NCI-H2081 treated with DMSO at 0.1 percent for 48 hours (cell line): Measurements from ENCODE around the gene ZNF556.

Source experiments
- DNase-seq: peaks from one replicate; lab custom pipeline; 2025; lab: John Stamatoyannopoulos, UW

The ZNF556 gene

DNA sequence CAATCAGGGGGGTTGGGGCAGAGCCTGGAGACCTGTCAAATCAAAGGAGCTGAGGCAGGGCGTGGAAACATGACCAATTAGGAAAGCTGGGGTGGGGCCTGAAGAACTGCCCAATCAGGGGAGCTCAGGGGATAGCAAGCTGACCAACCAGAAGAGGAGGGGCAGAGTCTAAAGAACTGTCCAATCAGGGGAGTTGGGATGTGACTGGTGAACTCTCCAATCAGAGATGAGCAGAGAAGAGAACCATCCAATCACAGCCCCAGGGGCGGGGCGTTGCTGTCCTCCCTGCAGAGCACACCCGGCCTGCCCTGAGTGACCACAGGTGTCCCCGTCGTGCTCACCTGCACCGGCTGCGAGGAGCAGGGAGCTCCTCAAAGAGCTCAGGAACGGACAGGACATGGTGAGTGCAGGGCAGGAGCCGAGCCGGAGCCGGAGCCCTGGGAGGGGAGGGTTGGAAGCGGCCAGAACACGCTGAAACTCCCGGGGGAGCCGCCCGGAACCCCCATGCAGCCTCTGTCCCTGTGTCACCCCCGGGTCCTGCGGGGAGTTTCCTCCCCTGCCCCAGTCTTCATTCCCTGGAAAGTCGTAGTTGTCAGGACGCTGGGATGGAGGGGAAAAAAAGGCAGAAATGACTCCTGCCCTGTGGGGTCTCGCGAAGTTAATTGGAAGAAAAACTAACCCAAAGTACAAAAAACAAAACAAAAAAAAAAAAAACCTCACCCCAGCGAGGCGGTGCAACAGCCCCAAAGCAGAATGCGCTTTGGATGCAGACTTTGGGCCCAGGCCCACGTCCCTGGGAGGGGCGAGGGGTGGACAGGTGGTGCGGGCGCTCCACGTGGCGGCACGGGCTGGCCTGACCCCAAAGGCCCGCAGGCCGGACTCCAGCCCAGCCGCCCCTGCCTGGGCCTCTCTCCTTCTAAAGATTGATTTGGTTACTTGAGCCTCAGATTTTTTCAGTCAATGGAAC is at the start of gene ZNF556:
ZNF556 (plus strand) TSS at position 311 of the 967 bp plus-strand sequence; CDS start at position 398, 87 bp downstream.
- DNase-seq: no peak

GRCh38 chr19:2819540-2820111 is 47.5 kb upstream of the ZNF556 start, which contains the start of gene ZNF554:
Gene ZNF554, plus strand, starts transcription at chr19:2819868. Its CDS starts 204 bp downstream, at chr19:2820072.
- DNase-seq: peak; percentile 70

- no peak for DNase-seq
These were observed 46.9 kb upstream of the ZNF556 start for GRCh38 chr19:2820112-2820702.

DNA sequence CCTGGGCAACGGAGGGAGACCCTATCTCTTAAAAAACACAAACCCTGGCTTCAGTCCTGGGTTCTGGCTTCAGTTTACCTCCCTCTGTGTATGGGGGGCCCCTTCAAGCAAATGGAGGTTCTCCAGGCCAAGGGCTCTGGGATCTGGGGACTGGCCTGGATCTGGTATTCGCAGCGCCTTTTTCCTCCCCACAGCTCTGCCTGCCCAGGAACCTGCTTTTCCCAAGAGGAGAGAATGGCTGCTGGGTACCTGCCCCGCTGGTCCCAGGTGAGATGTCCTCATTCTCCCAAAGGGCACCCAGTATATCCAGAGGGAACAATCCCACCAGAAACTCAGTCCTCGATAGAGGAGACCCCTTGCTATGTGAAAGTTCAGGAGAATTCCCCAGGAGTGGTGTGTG is 44.3 kb upstream of the ZNF556 start:
- DNase-seq: no peak

GRCh38 chr19:2823646-2824045 is 43.5 kb upstream of the ZNF556 start:
- DNase-seq: no peak

DNA sequence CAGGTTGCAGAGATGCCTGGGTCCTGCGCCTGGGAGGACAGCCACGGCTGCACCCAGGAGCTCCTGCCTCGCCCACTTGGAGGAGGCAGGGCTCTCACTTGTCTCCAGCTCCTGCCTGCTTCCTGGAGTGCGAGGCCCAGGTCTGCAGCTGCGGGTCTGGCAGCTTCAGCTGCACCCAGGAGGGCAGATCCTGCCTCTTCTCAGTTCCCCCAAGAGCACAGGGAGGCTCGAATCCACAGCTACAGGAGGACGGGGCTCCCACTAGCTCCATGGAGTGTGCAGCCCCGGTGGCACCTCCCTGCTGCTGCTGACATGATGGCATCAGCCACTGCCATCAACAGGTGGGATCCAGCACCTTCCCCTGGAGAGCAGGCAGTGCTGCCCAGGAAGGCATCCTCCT is 43.0 kb upstream of the ZNF556 start:
- no peak for DNase-seq

DNA sequence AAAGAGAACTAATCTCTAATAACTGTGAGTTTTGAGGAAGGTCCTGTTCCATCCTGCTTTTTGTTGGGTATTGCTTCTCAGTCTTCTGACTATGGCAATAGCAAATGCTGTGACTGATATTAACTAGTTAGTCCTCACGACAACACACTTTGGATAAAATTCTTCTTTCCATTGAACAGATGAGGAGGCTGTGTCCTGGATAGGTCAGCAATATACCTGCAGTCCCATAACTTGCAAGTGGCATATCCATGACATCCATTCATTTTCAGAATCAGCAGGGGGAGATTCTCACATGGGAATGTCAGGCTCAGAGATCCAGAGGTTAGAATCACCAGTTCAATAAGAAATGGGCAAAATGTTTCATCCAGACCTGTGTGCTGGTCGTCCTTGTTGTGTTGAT is 40.1 kb upstream of the ZNF556 start:
- no peak for DNase-seq

GRCh38 chr19:2827840-2828489 is 39.2 kb upstream of the ZNF556 start:
- DNase-seq: no peak

- DNase-seq: no peak
These were observed 32.8 kb upstream of the ZNF556 start for GRCh38 chr19:2834294-2834871.

DNA sequence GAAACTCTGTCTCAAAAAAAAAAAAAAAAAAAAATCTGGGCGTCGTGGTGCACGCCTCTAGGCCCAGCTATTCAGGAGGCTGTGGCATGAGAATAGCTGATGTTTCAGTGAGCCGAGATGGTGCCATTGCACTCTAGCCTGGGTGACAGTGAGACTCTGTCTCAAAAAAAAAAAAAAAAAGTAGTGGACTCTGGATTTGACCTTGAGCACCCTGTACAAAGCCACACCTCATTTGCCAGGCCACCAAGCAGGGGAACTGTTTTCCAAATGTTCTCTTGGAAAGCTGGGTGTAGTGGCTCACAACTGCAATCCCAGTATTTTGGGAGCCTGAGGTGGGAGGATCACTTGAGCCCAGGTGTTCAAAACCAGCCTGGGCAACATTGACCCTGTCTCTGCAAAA is 29.7 kb upstream of the ZNF556 start:
- no peak for DNase-seq

GRCh38 chr19:2840794-2841791 is 26.0 kb upstream of the ZNF556 start, which contains the start of gene ZNF555:
Gene ZNF555, plus strand, starts transcription at chr19:2841475. Its CDS starts 98 bp downstream, at chr19:2841573.
- DNase-seq: peak; percentile 92

- DNase-seq: no peak
These were observed 25.1 kb upstream of the ZNF556 start for GRCh38 chr19:2841855-2842574.

DNA sequence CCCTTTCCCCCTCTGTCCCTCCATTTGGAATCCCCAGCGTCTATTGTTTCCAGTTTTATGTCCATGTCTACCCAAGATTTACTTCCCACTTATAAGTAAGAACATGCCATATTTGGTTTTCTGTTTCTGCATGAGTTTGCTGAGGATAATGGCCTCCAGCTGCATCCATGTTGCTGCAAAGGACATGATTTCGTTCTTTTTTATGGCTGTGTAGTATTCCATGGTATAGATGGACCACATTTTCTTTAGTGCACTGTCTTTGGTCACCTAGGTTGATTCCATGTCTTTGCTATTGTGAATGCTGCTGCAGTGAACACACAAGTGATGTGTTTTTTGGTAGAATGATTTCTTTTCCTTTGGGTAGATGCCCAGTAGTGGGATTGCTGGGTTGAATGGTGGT is 22.0 kb upstream of the ZNF556 start:
- DNase-seq: no peak

- no peak for DNase-seq
These were observed 20.8 kb upstream of the ZNF556 start for GRCh38 chr19:2846180-2846894.

DNA sequence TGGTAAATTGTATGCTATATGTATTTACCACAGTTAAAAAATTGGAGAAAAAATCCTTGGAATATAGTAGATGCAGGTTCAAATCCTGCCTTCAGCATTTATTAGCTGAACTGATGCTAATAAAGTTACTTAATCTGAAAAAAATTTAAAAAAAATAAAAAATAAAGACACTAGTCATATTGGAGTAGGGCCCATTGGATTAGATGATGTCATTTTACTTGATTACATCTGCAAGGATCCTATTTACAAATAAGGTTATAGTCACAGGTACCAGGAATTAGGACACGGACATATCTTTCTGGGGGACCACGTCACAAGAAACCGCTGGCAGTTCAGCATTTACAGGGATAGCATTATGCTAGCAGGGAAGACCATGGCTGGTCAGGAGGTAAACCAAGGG is 19.6 kb upstream of the ZNF556 start:
- no peak for DNase-seq

DNA sequence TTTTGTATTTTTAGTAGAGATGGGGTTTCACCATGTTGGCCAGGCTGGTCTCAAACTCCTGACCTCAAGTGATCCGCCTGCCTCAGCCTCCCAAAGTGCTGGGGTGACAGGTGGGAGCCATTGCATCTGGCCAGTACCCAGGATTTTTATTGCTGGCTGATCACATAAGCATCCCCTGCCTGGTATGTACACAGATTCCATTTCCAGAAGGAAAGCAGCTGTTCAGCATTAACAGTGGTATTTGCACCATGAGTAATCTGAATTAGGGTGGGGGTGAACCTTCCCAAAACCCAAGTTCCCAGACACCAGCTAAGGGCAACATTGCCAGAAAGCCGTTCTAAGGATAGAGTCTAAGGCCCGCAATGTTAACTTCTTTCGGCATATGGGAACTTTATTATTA is 18.5 kb upstream of the ZNF556 start:
- no peak for DNase-seq

DNA sequence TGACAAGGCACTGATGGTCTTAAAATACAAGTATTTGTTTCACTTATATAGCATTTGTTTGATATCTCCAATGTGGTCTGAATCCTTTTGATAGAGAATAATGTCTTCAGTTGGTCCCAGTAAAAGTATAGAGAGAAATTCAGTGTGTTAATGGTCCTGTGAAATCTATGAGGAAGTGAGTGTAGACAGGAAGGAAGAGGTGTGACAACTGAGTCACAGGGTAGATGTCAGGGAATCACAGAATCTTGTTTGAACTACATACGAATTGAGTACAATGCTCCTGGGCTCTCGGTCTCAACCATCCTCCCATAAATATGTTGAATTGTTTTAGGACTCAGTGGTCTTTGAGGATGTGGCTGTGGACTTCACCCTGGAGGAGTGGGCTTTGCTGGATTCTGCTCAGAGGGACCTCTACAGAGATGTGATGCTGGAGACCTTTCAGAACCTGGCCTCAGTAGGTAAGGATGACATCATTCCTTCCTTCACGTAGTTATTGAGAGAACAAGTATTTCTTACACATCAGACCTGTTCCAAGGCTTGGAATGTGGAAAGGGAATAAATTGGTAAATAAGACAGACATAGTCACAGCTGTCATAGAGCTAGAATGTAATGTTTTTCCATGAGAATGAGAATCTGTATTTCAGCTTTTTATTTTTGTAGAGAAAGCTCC is 16.7 kb upstream of the ZNF556 start:
- DNase-seq: no peak

DNA sequence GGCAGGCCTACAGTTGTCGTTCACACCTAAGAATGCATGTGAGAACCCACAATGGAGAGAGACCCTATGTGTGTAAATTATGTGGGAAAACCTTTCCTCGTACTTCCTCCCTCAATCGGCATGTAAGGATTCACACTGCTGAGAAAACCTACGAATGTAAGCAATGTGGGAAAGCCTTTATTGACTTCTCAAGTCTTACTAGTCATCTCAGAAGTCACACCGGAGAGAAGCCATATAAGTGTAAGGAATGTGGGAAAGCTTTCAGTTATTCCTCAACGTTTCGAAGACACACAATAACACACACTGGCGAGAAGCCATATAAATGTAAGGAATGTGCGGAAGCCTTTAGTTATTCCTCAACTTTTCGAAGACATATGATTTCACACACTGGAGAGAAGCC is 14.5 kb upstream of the ZNF556 start:
- DNase-seq: no peak
